ENCODE data around the gene COX7B. TPM values are rescaled to one million over a fixed set of nuclear protein-coding genes. Genes with fewer than 3 reads are reported as not detected.
"Not testable (repeated sequence)": the region's sequence is repeated elsewhere in the genome, so short reads cannot be mapped to it uniquely, and the experiment has no call there.

Gene COX7B
- total RNA-seq, 2 donors from 2014 or later, result 1,439 to 1,473 TPM

DNA sequence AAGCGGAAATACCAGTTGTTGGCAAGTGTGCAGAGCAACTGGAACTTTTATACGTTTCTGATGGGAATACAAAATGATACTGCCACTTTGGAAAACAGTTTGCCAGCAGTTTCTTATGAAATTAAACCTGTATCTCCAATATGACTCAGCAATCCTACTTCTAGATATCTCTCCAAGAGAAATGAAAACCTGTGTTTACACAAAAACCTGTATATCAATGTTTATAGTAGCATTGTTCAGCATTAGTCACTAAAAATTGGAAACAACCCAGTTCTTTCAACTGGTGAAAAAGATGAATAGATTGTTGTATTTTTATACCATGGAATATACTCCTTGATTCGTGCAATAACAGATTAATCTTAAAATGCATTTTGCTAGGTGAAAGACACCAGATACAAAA is 38.0 kb downstream of the COX7B start:
- no peaks in the 10 kb centered on the region for H3K4me1 ChIP-seq
- no peaks in the 10 kb centered on the region for H3K36me3 ChIP-seq
- no peaks in the 10 kb centered on the region for H3K27me3 ChIP-seq
- H3K4me3 ChIP-seq, result no peak overlapping the region
- H3K9me3 ChIP-seq, result no peaks in the 10 kb centered on the region
- no peak for DNase-seq (ENCODE audit: low spot score)
- TF ChIP-seq, protein P1, sequence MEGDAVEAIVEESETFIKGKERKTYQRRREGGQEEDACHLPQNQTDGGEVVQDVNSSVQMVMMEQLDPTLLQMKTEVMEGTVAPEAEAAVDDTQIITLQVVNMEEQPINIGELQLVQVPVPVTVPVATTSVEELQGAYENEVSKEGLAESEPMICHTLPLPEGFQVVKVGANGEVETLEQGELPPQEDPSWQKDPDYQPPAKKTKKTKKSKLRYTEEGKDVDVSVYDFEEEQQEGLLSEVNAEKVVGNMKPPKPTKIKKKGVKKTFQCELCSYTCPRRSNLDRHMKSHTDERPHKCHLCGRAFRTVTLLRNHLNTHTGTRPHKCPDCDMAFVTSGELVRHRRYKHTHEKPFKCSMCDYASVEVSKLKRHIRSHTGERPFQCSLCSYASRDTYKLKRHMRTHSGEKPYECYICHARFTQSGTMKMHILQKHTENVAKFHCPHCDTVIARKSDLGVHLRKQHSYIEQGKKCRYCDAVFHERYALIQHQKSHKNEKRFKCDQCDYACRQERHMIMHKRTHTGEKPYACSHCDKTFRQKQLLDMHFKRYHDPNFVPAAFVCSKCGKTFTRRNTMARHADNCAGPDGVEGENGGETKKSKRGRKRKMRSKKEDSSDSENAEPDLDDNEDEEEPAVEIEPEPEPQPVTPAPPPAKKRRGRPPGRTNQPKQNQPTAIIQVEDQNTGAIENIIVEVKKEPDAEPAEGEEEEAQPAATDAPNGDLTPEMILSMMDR (IDR thresholded peaks at IDR 0.05), result no peak
- no peak overlapping the region for H3K27ac ChIP-seq

DNA sequence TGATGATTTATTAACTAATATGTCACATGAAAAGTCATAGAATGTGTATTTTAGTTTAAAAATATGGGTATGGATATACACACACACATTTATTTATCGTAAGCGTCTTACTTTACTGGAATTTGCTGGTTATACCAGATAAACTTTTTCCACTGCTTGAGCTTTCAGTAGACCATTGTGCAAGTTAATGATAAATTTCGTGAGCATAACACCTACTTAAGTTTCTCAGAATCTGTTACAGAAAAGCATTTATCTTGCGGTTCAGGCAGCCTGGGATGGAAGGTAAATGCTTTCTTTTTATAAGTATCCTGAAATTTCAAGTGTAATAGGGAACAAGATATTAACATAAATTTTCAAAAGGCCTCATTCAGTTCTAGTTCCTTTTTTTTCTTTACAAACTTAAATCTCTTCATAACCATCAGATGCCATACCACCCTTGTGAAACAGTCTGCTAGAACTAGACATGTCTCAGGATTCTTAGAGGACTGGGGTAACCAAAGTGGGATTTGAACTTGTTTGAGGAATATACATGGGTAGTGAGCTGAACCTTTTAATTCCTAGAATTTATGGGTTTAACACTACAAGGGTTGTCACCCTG is 38.9 kb downstream of the COX7B start:
- H3K27ac ChIP-seq, result no peak overlapping the region
- no peaks in the 10 kb centered on the region for H3K9me3 ChIP-seq
- no peak for DNase-seq (ENCODE audit: low spot score)
- TF ChIP-seq, protein P1 (IDR thresholded peaks at IDR 0.05), result no peak
- H3K27me3 ChIP-seq, result no peaks in the 10 kb centered on the region
- no peaks in the 10 kb centered on the region for H3K36me3 ChIP-seq
- no peaks in the 10 kb centered on the region for H3K4me1 ChIP-seq
- no peak overlapping the region for H3K4me3 ChIP-seq

- not testable (repeated sequence) for H3K36me3 ChIP-seq; H3K27ac ChIP-seq; DNase-seq (ENCODE audit: low spot score); H3K27me3 ChIP-seq; H3K4me1 ChIP-seq; H3K4me3 ChIP-seq; H3K9me3 ChIP-seq
Observed at GRCh38 chrX:77945031-77945430, 45.8 kb downstream of the COX7B start.

DNA sequence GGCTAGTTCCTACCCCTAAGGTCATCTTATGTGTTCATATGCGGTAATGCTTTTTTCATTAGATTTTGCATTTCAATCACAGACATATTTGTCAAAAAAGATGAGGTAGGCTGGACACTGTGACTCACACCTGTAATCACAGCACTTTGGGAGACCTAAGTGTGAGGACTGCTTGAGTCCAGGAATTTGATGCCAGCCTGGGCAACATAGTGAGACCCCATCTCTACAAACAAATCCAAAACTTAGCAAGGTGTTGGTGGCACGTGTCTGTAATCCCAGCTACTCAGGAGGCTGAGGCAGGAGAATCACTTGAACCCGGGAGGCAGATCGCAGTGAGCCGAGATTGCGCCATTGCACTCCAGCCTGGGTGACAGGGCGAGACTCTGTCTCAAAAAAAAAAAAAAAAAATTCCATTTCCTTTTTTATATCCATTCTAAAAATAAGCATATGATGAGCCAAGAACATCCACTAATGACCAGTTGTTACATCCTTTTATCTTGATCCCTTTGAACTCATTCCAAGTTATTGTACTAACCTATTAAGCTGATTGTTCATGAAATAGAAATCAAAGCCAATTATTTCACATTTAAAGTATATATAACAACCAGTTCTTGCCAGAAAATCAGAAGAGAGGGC is 46.8 kb downstream of the COX7B start:
- peak overlapping the region in 1 of 2 donors; percentile 34 for H3K27ac ChIP-seq

GRCh38 chrX:77946571-77946970 is 47.3 kb downstream of the COX7B start:
- DNase-seq (ENCODE audit: low spot score), result no peak
- Histone ChIP-seq H3K9me3 (no peaks in the 10 kb centered on the region), H3K4me3 (no peak overlapping the region), H3K36me3 (no peaks in the 10 kb centered on the region), H3K4me1 (no peaks in the 10 kb centered on the region), H3K27me3 (no peaks in the 10 kb centered on the region), H3K27ac (no peak overlapping the region)
- TF ChIP-seq, protein P1 (IDR thresholded peaks at IDR 0.05), result peak in 1 of 2 donors; percentile 24

More for the DNA sequence above, 46.8 kb downstream of the COX7B start:
- Histone ChIP-seq H3K9me3 (no peaks in the 10 kb centered on the region), H3K36me3 (no peaks in the 10 kb centered on the region), H3K27me3 (no peaks in the 10 kb centered on the region), H3K4me1 (no peaks in the 10 kb centered on the region), H3K4me3 (no peak overlapping the region)
- no peak for DNase-seq (ENCODE audit: low spot score)
- TF ChIP-seq, protein P1 (IDR thresholded peaks at IDR 0.05), result no peak

DNA sequence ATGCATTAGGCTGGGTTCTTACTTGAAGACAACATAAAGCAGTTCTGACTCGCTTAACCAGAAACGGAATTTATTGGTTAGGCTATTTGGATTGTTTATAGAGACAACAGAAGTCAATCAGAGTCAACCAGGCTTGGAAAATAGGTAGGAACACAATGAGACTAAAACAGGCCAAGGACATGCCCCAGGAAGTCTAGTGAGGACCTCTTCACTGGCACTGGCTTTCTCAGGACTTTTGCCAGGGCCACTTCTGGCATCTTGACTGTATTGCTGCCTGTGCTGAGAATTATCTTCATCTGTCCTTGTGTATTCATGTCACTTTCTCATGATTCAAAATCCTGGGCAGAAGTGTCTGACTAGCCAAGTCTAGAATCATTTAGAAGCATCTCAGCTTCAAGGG is 50.6 kb downstream of the COX7B start:
- no peak for DNase-seq (ENCODE audit: low spot score)
- Histone ChIP-seq H3K36me3 (no peaks in the 10 kb centered on the region), H3K9me3 (no peaks in the 10 kb centered on the region), H3K27ac (no peak overlapping the region), H3K4me1 (peaks cover 0 to 3% of the 10 kb centered on the region in 2 donors), H3K27me3 (no peaks in the 10 kb centered on the region), H3K4me3 (no peak overlapping the region)
- TF ChIP-seq, protein P1 (IDR thresholded peaks at IDR 0.05), result no peak

All from right atrium auricular region (tissue), 2 donors.